Right atrium auricular region (tissue), 2 donors: Measurements from ENCODE around the gene ATP6V0A1. TPM values are rescaled to one million over a fixed set of nuclear protein-coding genes. Genes with fewer than 3 reads are reported as not detected.

Experiments used
- DNase-seq: peaks from one replicate; pipeline ENCODE4 v3.0.0-alpha.2; 2019; ENCODE audit warnings: low spot score
- H3K27ac ChIP-seq, 2 donors: fragments of 200-600 bp; sonication (generic); 1 replicate in 1 of 2; 2 replicates in 1 of 2; pipeline ENCODE4 v1.5.1; 2016 to 2019
- H3K27me3 ChIP-seq, 2 donors: fragments of 200-600 bp; sonication (generic); one replicate each; pipeline versions ENCODE4 v1.5.1 to v1.6.0; 2017 to 2019
- H3K36me3 ChIP-seq: fragments of 200-600 bp; sonication (generic); one replicate; pipeline ENCODE4 v1.5.1; 2016
- H3K4me1 ChIP-seq, 2 donors: fragments of 200-600 bp; sonication (generic); one replicate each; pipeline versions ENCODE4 v1.5.1 to v1.6.0; 2017 to 2019
- H3K4me3 ChIP-seq, 2 donors: fragments of 200-600 bp; sonication (generic); 1 replicate in 1 of 2; 2 replicates in 1 of 2; pipeline ENCODE4 v1.5.1; 2017 to 2019; ENCODE audit warnings: mild to moderate bottlenecking in 1 of 2, moderate library complexity in 1 of 2
- H3K9me3 ChIP-seq, 2 donors: fragments of 200-600 bp; sonication (generic); one replicate each; pipeline ENCODE4 v1.5.1; 2019
- total RNA-seq, 2 donors: library from RNA; depleted of rRNA; stranded (reverse); fragments of >200 nt; gene quantifications; one replicate each; pipeline ENCODE4 v1.1.0, GENCODE V29; 2016
- TF ChIP-seq, protein P1 (sequence below), 2 donors: fragments of 200-600 bp; sonication (generic); IDR thresholded peaks; one replicate each; pipeline ENCODE4 v1.5.1; 2019; ENCODE audit warnings: antibody characterized with exemption in 2 of 2

Gene ATP6V0A1
- total RNA-seq, 2 donors from 2014 or later: 38.9 to 67.5 TPM

DNA sequence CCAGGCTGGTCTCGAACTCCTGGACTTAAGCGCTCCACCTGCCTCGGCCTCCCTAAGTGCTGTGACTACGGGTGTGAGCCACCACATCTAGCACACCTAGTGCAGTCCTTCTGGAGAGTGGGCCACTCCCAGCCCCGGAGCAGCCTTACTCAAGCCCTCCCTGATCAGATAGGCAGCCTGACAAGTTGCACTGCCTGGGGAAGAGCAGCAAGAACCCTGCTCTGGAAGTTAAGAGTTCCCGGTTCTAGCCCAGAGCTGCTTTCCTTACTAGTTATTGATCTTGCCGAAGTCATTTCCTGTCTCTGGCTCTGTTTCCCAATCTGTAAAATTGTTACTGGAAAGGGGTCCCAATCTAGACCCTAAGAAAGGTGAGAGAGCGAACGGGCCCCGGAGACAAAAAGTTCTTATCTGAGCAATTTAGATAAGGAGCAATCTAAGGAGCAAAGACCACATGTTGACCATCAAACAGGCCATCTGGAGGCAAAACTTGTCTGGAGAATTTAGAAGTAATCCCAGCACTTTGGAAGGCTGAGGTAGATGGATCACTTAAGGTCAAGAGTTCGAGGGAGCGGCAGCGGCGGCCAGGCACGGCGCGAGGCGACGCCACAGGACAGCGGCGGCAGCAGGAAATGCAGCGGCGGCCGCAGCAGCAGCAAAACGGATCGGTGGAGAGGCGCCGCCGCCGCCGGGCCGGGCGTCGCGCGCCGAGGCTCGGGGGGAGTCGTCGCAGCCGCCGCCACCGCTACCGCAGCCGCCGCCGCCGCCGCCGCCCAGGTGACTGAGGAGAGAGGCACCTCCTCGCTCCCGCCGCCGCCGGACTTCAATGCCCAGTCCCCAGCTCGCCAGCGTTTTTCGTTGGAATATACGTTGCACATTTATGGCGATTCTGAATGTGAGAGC, 73.0 kb downstream of the ATP6V0A1 start:
- TF ChIP-seq, protein P1, sequence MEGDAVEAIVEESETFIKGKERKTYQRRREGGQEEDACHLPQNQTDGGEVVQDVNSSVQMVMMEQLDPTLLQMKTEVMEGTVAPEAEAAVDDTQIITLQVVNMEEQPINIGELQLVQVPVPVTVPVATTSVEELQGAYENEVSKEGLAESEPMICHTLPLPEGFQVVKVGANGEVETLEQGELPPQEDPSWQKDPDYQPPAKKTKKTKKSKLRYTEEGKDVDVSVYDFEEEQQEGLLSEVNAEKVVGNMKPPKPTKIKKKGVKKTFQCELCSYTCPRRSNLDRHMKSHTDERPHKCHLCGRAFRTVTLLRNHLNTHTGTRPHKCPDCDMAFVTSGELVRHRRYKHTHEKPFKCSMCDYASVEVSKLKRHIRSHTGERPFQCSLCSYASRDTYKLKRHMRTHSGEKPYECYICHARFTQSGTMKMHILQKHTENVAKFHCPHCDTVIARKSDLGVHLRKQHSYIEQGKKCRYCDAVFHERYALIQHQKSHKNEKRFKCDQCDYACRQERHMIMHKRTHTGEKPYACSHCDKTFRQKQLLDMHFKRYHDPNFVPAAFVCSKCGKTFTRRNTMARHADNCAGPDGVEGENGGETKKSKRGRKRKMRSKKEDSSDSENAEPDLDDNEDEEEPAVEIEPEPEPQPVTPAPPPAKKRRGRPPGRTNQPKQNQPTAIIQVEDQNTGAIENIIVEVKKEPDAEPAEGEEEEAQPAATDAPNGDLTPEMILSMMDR (IDR thresholded peaks at IDR 0.05): peak; percentile 28 to 64
- no peaks in the 10 kb centered on the region for H3K27me3 ChIP-seq
- no peaks in the 10 kb centered on the region for H3K36me3 ChIP-seq
- H3K4me3 ChIP-seq: peak overlapping the region; percentile 45 to 58
- peak overlapping the region; percentile 79 to 81 for H3K27ac ChIP-seq
- no peak for DNase-seq
- H3K4me1 ChIP-seq: peaks cover 0 to 21% of the 10 kb centered on the region in 2 donors
- H3K9me3 ChIP-seq: no peaks in the 10 kb centered on the region

DNA sequence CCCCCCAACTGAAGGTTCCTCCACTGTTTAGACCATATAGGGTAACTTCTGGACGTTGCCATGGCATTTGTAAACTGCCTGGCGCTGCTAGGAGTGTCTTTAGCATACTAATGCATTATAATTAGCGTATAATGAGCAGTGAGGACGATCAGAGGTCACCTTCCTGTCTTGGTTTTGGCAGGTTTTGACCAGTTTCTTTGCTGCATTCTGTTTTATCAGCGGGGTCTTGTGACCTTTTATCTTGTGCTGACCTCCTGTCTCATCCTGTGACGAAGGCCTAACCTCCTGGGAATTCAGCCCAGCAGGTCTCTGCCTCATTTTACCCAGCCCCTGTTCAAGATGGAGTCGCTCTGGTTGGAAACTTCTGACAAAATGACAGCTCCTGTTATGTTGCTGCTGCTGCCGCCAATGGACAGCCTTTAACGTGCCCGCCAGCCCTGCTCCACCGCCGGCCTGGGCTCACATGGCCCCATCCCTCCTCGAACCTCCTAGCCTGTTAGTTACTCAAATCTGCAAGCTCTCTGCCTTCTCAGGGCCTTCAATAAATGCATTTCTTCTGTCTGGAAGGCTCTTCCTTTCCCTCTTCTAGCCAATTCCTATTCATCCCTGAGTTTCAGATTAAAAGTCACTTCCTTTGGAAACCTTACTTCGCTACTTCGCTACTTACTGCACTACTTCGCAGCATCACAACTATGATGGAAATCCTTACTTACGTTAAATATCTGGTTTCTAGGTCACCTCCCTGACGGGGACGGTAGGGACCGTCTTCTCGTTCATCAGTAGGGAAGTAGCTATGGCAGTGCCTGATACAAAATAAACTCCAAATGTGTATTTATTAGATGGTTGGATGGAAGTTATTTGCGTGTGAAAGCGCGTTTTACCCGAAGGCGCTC, 76.7 kb downstream of the ATP6V0A1 start:
- H3K4me3 ChIP-seq: peak overlapping the region; percentile 47 to 67
- H3K27ac ChIP-seq: peak overlapping the region; percentile 90 to 93
- peaks cover 0 to 22% of the 10 kb centered on the region in 2 donors for H3K4me1 ChIP-seq
- no peak for DNase-seq
- H3K27me3 ChIP-seq: no peaks in the 10 kb centered on the region
- TF ChIP-seq, protein P1 (IDR thresholded peaks at IDR 0.05): no peak
- H3K9me3 ChIP-seq: no peaks in the 10 kb centered on the region
- H3K36me3 ChIP-seq: peaks cover 22% of the 10 kb centered on the region

DNA sequence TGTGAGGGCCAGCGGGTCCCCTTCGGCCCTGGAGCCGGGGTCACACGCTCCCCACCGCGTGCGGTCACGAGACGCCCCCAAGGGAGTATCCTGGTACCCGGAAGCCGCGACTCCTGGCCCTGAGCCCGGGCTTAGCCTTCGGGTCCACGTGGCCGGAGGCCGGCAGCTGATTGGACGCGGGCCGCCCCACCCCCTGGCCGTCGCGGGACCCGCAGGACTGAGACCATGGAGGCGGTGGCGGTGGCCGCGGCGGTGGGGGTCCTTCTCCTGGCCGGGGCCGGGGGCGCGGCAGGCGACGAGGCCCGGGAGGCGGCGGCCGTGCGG, 77.3 kb downstream of the ATP6V0A1 start, which contains the start of gene NAGLU:
TSS of gene NAGLU (plus strand) at position 194 of the 324 bp plus-strand sequence. CDS start at position 226, 32 bp downstream.
- H3K36me3 ChIP-seq: peaks cover 27% of the 10 kb centered on the region
- TF ChIP-seq, protein P1 (IDR thresholded peaks at IDR 0.05): no peak
- H3K4me3 ChIP-seq: peak within 1 kb of the TSS; percentile 47 to 67
- peaks cover 0 to 22% of the 10 kb centered on the region in 2 donors for H3K4me1 ChIP-seq
- H3K27ac ChIP-seq: peak within 1 kb of the TSS; percentile 90 to 93
- H3K9me3 ChIP-seq: no peaks in the 10 kb centered on the region
- peak; percentile 97 for DNase-seq
- H3K27me3 ChIP-seq: no peaks in the 10 kb centered on the region

DNA sequence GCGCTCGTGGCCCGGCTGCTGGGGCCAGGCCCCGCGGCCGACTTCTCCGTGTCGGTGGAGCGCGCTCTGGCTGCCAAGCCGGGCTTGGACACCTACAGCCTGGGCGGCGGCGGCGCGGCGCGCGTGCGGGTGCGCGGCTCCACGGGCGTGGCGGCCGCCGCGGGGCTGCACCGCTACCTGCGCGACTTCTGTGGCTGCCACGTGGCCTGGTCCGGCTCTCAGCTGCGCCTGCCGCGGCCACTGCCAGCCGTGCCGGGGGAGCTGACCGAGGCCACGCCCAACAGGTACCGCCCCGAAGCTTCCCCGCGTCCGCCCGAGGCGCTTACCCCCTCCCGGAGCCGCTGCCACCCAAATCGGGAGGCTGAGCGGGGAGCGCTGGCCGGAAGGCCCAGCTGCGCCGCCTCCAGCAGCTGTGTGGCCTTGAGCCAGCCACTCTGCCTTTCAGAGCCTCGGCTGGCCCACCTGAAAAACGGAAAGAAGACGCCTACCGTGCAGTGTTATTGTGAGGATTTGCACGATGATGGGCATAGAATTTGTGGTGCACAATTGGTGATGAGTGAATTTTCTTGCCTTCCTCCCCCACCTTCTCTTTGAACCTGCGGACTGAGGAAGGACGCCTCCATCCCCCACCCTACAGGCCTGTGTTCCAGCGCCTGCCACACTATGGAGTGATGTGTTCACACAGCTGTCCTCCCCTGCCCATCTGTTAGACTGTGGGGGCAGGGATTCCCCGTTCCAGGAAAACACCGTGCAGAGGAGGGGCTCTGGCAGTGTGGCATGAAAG, 77.9 kb downstream of the ATP6V0A1 start:
- H3K4me1 ChIP-seq: peaks cover 0 to 22% of the 10 kb centered on the region in 2 donors
- H3K4me3 ChIP-seq: peak overlapping the region; percentile 47 to 67
- H3K9me3 ChIP-seq: no peaks in the 10 kb centered on the region
- H3K36me3 ChIP-seq: peaks cover 32% of the 10 kb centered on the region
- no peaks in the 10 kb centered on the region for H3K27me3 ChIP-seq
- peak overlapping the region; percentile 90 to 93 for H3K27ac ChIP-seq
- peak; percentile 79 for DNase-seq
- TF ChIP-seq, protein P1 (IDR thresholded peaks at IDR 0.05): no peak

DNA sequence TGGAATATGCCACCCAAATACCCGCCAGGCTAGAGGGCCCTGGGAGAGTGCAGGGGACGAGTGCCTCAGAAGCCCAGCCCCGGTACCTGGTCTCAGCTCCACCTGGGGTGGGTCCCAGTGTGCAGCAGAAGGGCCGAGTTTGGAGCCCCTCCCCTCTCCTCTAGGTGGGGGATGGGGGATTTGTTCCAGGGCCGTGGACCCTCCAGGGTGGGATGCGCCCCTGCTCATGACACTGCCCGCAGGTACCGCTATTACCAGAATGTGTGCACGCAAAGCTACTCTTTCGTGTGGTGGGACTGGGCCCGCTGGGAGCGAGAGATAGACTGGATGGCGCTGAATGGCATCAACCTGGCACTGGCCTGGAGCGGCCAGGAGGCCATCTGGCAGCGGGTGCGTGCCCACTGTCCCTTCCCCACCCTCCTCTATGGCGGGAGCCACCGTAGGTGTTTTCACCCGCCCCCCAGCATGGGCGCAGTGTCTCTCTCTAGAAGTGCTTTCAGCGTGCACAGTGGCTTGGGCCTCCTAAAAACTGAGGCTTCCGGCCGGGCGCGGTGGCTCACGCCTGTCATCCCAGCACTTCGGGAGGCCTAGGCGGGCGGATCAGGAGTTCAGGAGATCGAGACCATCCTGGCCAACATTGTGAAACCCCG, 78.6 kb downstream of the ATP6V0A1 start:
- Histone ChIP-seq H3K4me1 (peaks cover 0 to 22% of the 10 kb centered on the region in 2 donors), H3K4me3 (peak overlapping the region; percentile 47 to 67), H3K36me3 (peaks cover 32% of the 10 kb centered on the region), H3K9me3 (no peaks in the 10 kb centered on the region), H3K27ac (peak overlapping the region; percentile 90 to 93), H3K27me3 (no peaks in the 10 kb centered on the region)
- TF ChIP-seq, protein P1 (IDR thresholded peaks at IDR 0.05): no peak
- DNase-seq: no peak
